Astrocyte (in vitro differentiated cells and primary cell): ENCODE data around the gene CALML5. TPM values are rescaled to one million over a fixed set of nuclear protein-coding genes. Genes with fewer than 3 reads are reported as not detected.

Experiments used
- DNase-seq: peaks from one replicate; pipeline ENCODE4 v3.0.0-alpha.2; 2010; ENCODE audit warnings: low read depth
- FAIRE-seq: peaks from 2 replicates; lab custom pipeline; 2011; peaks lifted over from hg19 to GRCh38; lab: Jason Lieb, UNC
- H2AFZ ChIP-seq: 2 replicates; pipeline ENCODE4 v1.6.0; 2012; ENCODE audit warnings: low read depth, low read length, inconsistent platforms
- H3K27ac ChIP-seq: 2 replicates; pipeline ENCODE4 v1.5.1; 2011; ENCODE audit warnings: low read depth, low read length, inconsistent platforms
- H3K27me3 ChIP-seq: 2 replicates; pipeline ENCODE4 v1.6.0; 2011; ENCODE audit warnings: low read length, inconsistent platforms; ENCODE audit not compliant: insufficient read depth
- H3K36me3 ChIP-seq: 2 replicates; pipeline ENCODE4 v1.5.1; 2011; ENCODE audit warnings: low read length, inconsistent platforms; ENCODE audit not compliant: insufficient read depth
- H3K4me1 ChIP-seq: 2 replicates; pipeline ENCODE4 v1.5.1; 2011; ENCODE audit warnings: low read length, inconsistent platforms; ENCODE audit not compliant: insufficient read depth
- H3K4me2 ChIP-seq: 2 replicates; pipeline ENCODE4 v1.6.0; 2012; ENCODE audit warnings: low read length, inconsistent platforms
- H3K4me3 ChIP-seq: 2 replicates; pipeline ENCODE4 v1.5.1; 2011; ENCODE audit warnings: low read depth, mild to moderate bottlenecking, low read length, inconsistent platforms; ENCODE audit not compliant: insufficient read depth
- H3K79me2 ChIP-seq: 2 replicates; pipeline ENCODE4 v1.6.0; 2012; ENCODE audit warnings: mild to moderate bottlenecking, low read length, inconsistent platforms; ENCODE audit not compliant: insufficient read depth
- H3K9ac ChIP-seq: 2 replicates; pipeline ENCODE4 v1.6.0; 2012; ENCODE audit warnings: mild to moderate bottlenecking, low read length, inconsistent platforms
- H3K9me3 ChIP-seq: 2 replicates; pipeline ENCODE4 v1.5.1; 2012; ENCODE audit warnings: low read depth, mild to moderate bottlenecking, low read length, inconsistent platforms; ENCODE audit not compliant: insufficient read depth
- H4K20me1 ChIP-seq: 2 replicates; pipeline ENCODE4 v1.6.0; 2012; ENCODE audit warnings: low read length, inconsistent platforms; ENCODE audit not compliant: insufficient read depth
- H3K27ac Mint-ChIP-seq: one replicate; pipeline ENCODE4 v1.8.0; 2021; ENCODE audit warnings: mild to moderate bottlenecking, mixed read lengths; ENCODE audit not compliant: unreplicated experiment
- H3K27me3 Mint-ChIP-seq: one replicate; pipeline ENCODE4 v1.8.0; 2021; ENCODE audit warnings: low read depth, mixed read lengths; ENCODE audit not compliant: unreplicated experiment
- H3K36me3 Mint-ChIP-seq: one replicate; pipeline ENCODE4 v1.8.0; 2021; ENCODE audit warnings: low read depth, mixed read lengths; ENCODE audit not compliant: unreplicated experiment
- H3K4me1 Mint-ChIP-seq: one replicate; pipeline ENCODE4 v1.8.0; 2021; ENCODE audit warnings: low read depth, mixed read lengths; ENCODE audit not compliant: unreplicated experiment
- H3K4me3 Mint-ChIP-seq: one replicate; pipeline ENCODE4 v1.8.0; 2021; ENCODE audit warnings: mild to moderate bottlenecking, moderate library complexity, mixed read lengths; ENCODE audit not compliant: unreplicated experiment
- H3K9me3 Mint-ChIP-seq: one replicate; pipeline ENCODE4 v1.8.0; 2021; ENCODE audit warnings: mild to moderate bottlenecking, mixed read lengths; ENCODE audit not compliant: unreplicated experiment
- CTCF ChIP-seq: IDR thresholded peaks from 2 replicates; pipeline ENCODE4 v1.5.1; 2011; ENCODE audit warnings: low read depth, mild to moderate bottlenecking, inconsistent platforms, low read length, moderate library complexity; ENCODE audit not compliant: insufficient read depth
- EZH2 ChIP-seq: IDR thresholded peaks from 2 replicates; pipeline ENCODE4 v1.6.1; 2012; ENCODE audit warnings: mild to moderate bottlenecking, low read length, inconsistent platforms; ENCODE audit not compliant: insufficient read depth
- total RNA-seq: library from RNA; stranded (reverse); gene quantifications from 2 replicates; pipeline ENCODE4 v1.2.1, GENCODE V29; 2021

Gene CALML5
- total RNA-seq, 1 donor from 2014 or later: not detected

- no peak for DNase-seq
- no peaks in the 10 kb centered on the region for H3K79me2 ChIP-seq
- FAIRE-seq: no peak
- H3K36me3 ChIP-seq: no peaks in the 10 kb centered on the region
- H2AFZ ChIP-seq: no peak overlapping the region
- peaks cover 2% of the 10 kb centered on the region for H3K9me3 ChIP-seq
- H3K27ac ChIP-seq: no peak overlapping the region
- Mint-ChIP-seq H3K4me1 (no peaks in the 10 kb centered on the region), H3K9me3 (peaks cover 2% of the 10 kb centered on the region), H3K27me3 (peaks cover 51% of the 10 kb centered on the region), H3K4me3 (no peak overlapping the region), H3K36me3 (no peaks in the 10 kb centered on the region), H3K27ac (no peak overlapping the region)
- H4K20me1 ChIP-seq: no peaks in the 10 kb centered on the region
- H3K4me2 ChIP-seq: no peak overlapping the region
- peaks cover 5% of the 10 kb centered on the region for H3K27me3 ChIP-seq
- H3K4me1 ChIP-seq: no peaks in the 10 kb centered on the region
- no peak overlapping the region for H3K4me3 ChIP-seq
- no peak for TF ChIP-seq EZH2
- TF ChIP-seq CTCF: no peak
- no peak overlapping the region for H3K9ac ChIP-seq
These were observed 13.2 kb downstream of the CALML5 start for GRCh38 chr10:5485948-5486852.

- FAIRE-seq: no peak
- no peak overlapping the region for H3K27ac Mint-ChIP-seq
- H3K79me2 ChIP-seq: no peaks in the 10 kb centered on the region
- no peaks in the 10 kb centered on the region for H3K36me3 Mint-ChIP-seq
- H4K20me1 ChIP-seq: no peaks in the 10 kb centered on the region
- H3K4me3 ChIP-seq: no peak overlapping the region
- no peak for TF ChIP-seq EZH2
- no peak for TF ChIP-seq CTCF
- H3K36me3 ChIP-seq: no peaks in the 10 kb centered on the region
- H3K9me3 ChIP-seq: peaks cover 2% of the 10 kb centered on the region
- peaks cover 2% of the 10 kb centered on the region for H3K9me3 Mint-ChIP-seq
- no peaks in the 10 kb centered on the region for H3K4me1 Mint-ChIP-seq
- no peak overlapping the region for H3K4me2 ChIP-seq
- peaks cover 46% of the 10 kb centered on the region for H3K27me3 Mint-ChIP-seq
- H3K9ac ChIP-seq: no peak overlapping the region
- H2AFZ ChIP-seq: no peak overlapping the region
- no peak overlapping the region for H3K4me3 Mint-ChIP-seq
- no peaks in the 10 kb centered on the region for H3K4me1 ChIP-seq
- H3K27me3 ChIP-seq: peaks cover 5% of the 10 kb centered on the region
- no peak overlapping the region for H3K27ac ChIP-seq
- DNase-seq: no peak
These were observed 14.1 kb downstream of the CALML5 start for GRCh38 chr10:5485290-5485689.

- no peaks in the 10 kb centered on the region for H4K20me1 ChIP-seq
- no peaks in the 10 kb centered on the region for H3K79me2 ChIP-seq
- no peak for DNase-seq
- Mint-ChIP-seq H3K27ac (no peak overlapping the region), H3K4me3 (no peak overlapping the region), H3K4me1 (no peaks in the 10 kb centered on the region), H3K36me3 (no peaks in the 10 kb centered on the region), H3K27me3 (peaks cover 38% of the 10 kb centered on the region), H3K9me3 (peaks cover 2% of the 10 kb centered on the region)
- H2AFZ ChIP-seq: no peak overlapping the region
- H3K9me3 ChIP-seq: peaks cover 2% of the 10 kb centered on the region
- FAIRE-seq: no peak
- no peak overlapping the region for H3K9ac ChIP-seq
- H3K4me1 ChIP-seq: no peaks in the 10 kb centered on the region
- H3K27me3 ChIP-seq: peaks cover 5% of the 10 kb centered on the region
- no peak overlapping the region for H3K4me3 ChIP-seq
- TF ChIP-seq CTCF (no peak), EZH2 (no peak)
- H3K4me2 ChIP-seq: no peak overlapping the region
- no peaks in the 10 kb centered on the region for H3K36me3 ChIP-seq
- H3K27ac ChIP-seq: no peak overlapping the region
These were observed 15.2 kb downstream of the CALML5 start for GRCh38 chr10:5484205-5484604.
